ENCODE data around the gene RNF2. TPM values are rescaled to one million over a fixed set of nuclear protein-coding genes. Genes with fewer than 3 reads are reported as not detected.

The RNF2 gene
- total RNA-seq, 1 experiment from 2014 or later, result 75.3 TPM

DNA sequence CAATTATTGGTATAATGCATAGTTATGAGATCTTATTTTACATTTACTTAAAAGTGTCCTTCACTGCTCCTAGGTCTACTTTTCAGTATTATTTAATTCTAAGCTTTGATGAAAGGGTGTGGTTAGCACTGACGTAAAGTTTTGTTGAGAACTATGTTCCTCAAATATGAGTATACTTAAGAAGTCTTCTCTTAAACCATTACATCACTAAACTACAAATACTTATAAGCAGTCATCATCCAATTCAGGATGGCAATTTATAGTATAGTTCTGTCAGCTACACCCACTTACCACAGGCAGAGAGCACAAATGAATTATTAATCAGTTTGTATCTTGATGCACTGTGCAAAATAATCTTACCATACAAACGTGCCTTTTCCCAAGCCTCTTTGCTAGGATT lies 84.3 kb downstream of the RNF2 start:
- Histone ChIP-seq H3T11ph (ENCODE audit: low read length) (no peak overlapping the region), H2BK20ac (ENCODE audit: low read depth, low read length, poor library complexity, severe bottlenecking) (no peak overlapping the region), H3K9me3 (ENCODE audit: control insufficient read depth, low read depth, low read length) (no peaks in the 10 kb centered on the region), H3K4me2 (ENCODE audit: insufficient read depth, insufficient read length, low read length) (no peak overlapping the region), H4K91ac (ENCODE audit: insufficient read length, low read depth, low read length) (no peak overlapping the region), H2BK120ac (ENCODE audit: low read depth, low read length, poor library complexity, severe bottlenecking) (no peak overlapping the region), H4K8ac (replicated peaks; ENCODE audit: insufficient read length, low read depth, low read length) (no peak overlapping the region), H2BK15ac (ENCODE audit: low read depth, low read length) (no peak overlapping the region), H2BK5ac (ENCODE audit: insufficient read length, low read length) (no peak overlapping the region), H2AK5ac (ENCODE audit: insufficient read length, low read length) (no peak overlapping the region), H3K23me2 (ENCODE audit: insufficient read length, low read depth, low read length, poor library complexity, severe bottlenecking) (no peaks in the 10 kb centered on the region), H4K5ac (ENCODE audit: insufficient read length, low read depth, low read length) (no peak overlapping the region), H3K79me1 (ENCODE audit: insufficient read depth, low read depth, low read length, poor library complexity, severe bottlenecking) (no peaks in the 10 kb centered on the region), H2BK12ac (ENCODE audit: insufficient read length, low read depth, low read length) (no peak overlapping the region), H2AFZ (ENCODE audit: low read length) (no peak overlapping the region), H3K56ac (ENCODE audit: insufficient read length, low read depth, low read length) (no peak overlapping the region), H3K18ac (ENCODE audit: insufficient read length, low read depth, low read length) (no peak overlapping the region), H4K20me1 (ENCODE audit: control insufficient read depth, insufficient read depth, insufficient read length) (no peaks in the 10 kb centered on the region), H3K27ac (ENCODE audit: insufficient read length, low read depth, low read length) (no peak overlapping the region), H3K27me3 (ENCODE audit: insufficient read depth, low read length) (no peaks in the 10 kb centered on the region), H3K14ac (ENCODE audit: insufficient read depth, low read length) (no peak overlapping the region), H3K4me1 (ENCODE audit: insufficient read depth, low read length) (no peaks in the 10 kb centered on the region), H3K23ac (ENCODE audit: insufficient read length, low read depth, low read length) (no peak overlapping the region), H3K9ac (ENCODE audit: extremely low read depth, insufficient read length, low read length) (no peak overlapping the region), H3K79me2 (ENCODE audit: insufficient read depth, low read length) (no peaks in the 10 kb centered on the region), H3K4ac (ENCODE audit: low read depth, low read length) (no peak overlapping the region)
- Mint-ChIP-seq H3K9me3 (peaks cover 5% of the 10 kb centered on the region in 2 experiments; a peak in 4 of 5 replicates), H3K27me3 (ENCODE audit: low read depth) (no peaks in the 10 kb centered on the region), H3K4me3 (no peak overlapping the region), H3K36me3 (ENCODE audit: insufficient read depth in 1 of 3, low read depth in 3 of 3) (peaks cover 23 to 50% (median 48%) of the 10 kb centered on the region in 3 experiments), H3K4me1 (no peaks in the 10 kb centered on the region), H3K27ac (0 out of 7 replicates have a peak overlapping the region, but pooled peaks of 1 of the 3 experiments have one; percentile 28)
- TF ChIP-seq, protein P1, sequence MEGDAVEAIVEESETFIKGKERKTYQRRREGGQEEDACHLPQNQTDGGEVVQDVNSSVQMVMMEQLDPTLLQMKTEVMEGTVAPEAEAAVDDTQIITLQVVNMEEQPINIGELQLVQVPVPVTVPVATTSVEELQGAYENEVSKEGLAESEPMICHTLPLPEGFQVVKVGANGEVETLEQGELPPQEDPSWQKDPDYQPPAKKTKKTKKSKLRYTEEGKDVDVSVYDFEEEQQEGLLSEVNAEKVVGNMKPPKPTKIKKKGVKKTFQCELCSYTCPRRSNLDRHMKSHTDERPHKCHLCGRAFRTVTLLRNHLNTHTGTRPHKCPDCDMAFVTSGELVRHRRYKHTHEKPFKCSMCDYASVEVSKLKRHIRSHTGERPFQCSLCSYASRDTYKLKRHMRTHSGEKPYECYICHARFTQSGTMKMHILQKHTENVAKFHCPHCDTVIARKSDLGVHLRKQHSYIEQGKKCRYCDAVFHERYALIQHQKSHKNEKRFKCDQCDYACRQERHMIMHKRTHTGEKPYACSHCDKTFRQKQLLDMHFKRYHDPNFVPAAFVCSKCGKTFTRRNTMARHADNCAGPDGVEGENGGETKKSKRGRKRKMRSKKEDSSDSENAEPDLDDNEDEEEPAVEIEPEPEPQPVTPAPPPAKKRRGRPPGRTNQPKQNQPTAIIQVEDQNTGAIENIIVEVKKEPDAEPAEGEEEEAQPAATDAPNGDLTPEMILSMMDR (conservative IDR thresholded peaks at IDR 0.05), result no peak
- no CpG with 5 or more reads among the region's 2 CpGs for WGBS (ENCODE audit: extremely low coverage, insufficient read length, low lambda C conversion rate)
- no peak for DNase-seq
